ENCODE measurements around the gene KCNMA1. TPM values are rescaled to one million over a fixed set of nuclear protein-coding genes. Genes with fewer than 3 reads are reported as not detected.

Gene KCNMA1
- total and polyA plus RNA-seq, 10 of the 15 experiments (the other 5 are each of a cell fraction or from before 2014, with no cell fraction given): 8.5 to 77.0 (median 21.3) TPM

GRCh38 chr10:77578583-77579227, 58.9 kb downstream of the KCNMA1 start:
- H3K9ac ChIP-seq (ENCODE audit: control insufficient read depth, insufficient read depth, low read length): no peak overlapping the region
- no peak overlapping the region for H2AFZ ChIP-seq (ENCODE audit: control insufficient read depth, low read depth, low read length)
- H3K27me3 ChIP-seq (replicated peaks in 1 of 2; ENCODE audit: control insufficient read depth in 2 of 2, insufficient read depth in 2 of 2, low read length in 1 of 2): peaks cover 0 to 2% of the 10 kb centered on the region in 2 experiments; a peak in 1 of 4 replicates
- H3K27ac ChIP-seq (ENCODE audit: control insufficient read depth, insufficient read depth): no peak overlapping the region
- no peaks in the 10 kb centered on the region for H3K9me3 ChIP-seq (replicated peaks; ENCODE audit: control insufficient read depth, insufficient read depth, low read length)
- POLR2A ChIA-PET: no interaction called here
- RAD21 ChIA-PET (ENCODE audit: unreplicated experiment): interaction anchor here (1.0 kb wide), 2 partner anchors 31 to 57 kb away, joined by 3 to 4 read pairs; no protein-coding TSS in a partner anchor
- H3K79me2 ChIP-seq (ENCODE audit: control insufficient read depth, insufficient read depth, low read length): no peaks in the 10 kb centered on the region
- no peaks in the 10 kb centered on the region; a peak in 1 of 4 replicates for H3K36me3 ChIP-seq (ENCODE audit: control insufficient read depth in 2 of 2, insufficient read depth in 2 of 2, low read length in 1 of 2)
- TF ChIP-seq MYB (IDR thresholded peaks at IDR 0.05; ENCODE audit: borderline replicate concordance, low read depth, low read length): no peak
- TF ChIP-seq SP1 (IDR thresholded peaks at IDR 0.05; ENCODE audit: low read depth, low read length): no peak
- TF ChIP-seq NFXL1 (IDR thresholded peaks at IDR 0.05; ENCODE audit: borderline replicate concordance): no peak
- TF ChIP-seq CBFB (IDR thresholded peaks at IDR 0.05; ENCODE audit: low read depth): no peak
- TF ChIP-seq POLR2AphosphoS2 (IDR thresholded peaks at IDR 0.05; ENCODE audit: low read depth, low read length): no peak
- TF ChIP-seq POLR2AphosphoS5 (IDR thresholded peaks at IDR 0.05; ENCODE audit: low read length): no peak
- no peak for TF ChIP-seq HCFC1 (IDR thresholded peaks at IDR 0.05; ENCODE audit: low read length)
- no peak for TF ChIP-seq MEF2A (IDR thresholded peaks at IDR 0.05; ENCODE audit: insufficient read depth, low read depth, low read length)
- no peak for TF ChIP-seq SRF (IDR thresholded peaks at IDR 0.05; ENCODE audit: low read depth in 2 of 2, low read length in 2 of 2)
- TF ChIP-seq RUNX3 (IDR thresholded peaks at IDR 0.05; ENCODE audit: low read length): no peak
- TF ChIP-seq TARDBP (IDR thresholded peaks at IDR 0.05; ENCODE audit: borderline replicate concordance): no peak
- TF ChIP-seq CBX3 (IDR thresholded peaks at IDR 0.05; ENCODE audit: borderline replicate concordance, low read depth): no peak
- TF ChIP-seq CUX1 (IDR thresholded peaks at IDR 0.05; ENCODE audit: insufficient replicate concordance, low read depth, low read length): no peak
- SMC1A ChIA-PET (ENCODE audit: uncharacterized antibody, unreplicated experiment): no interaction called here
- no peaks in the 10 kb centered on the region for H4K20me1 ChIP-seq (ENCODE audit: control insufficient read depth, insufficient read depth)
- H3K4me1 ChIP-seq (ENCODE audit: control insufficient read depth, insufficient read depth, low read length): no peaks in the 10 kb centered on the region
- FAIRE-seq: no peak
- H3K4me3 ChIP-seq: no peak overlapping the region
- DNase-seq (ENCODE audit: low read depth, low spot score): no peak
- CTCF ChIA-PET: interaction anchor here (0.8 kb wide), 1 partner anchor 59 kb away, joined by 3 read pairs; no protein-coding TSS in a partner anchor
- intact Hi-C loops (cut with micrococcal nuclease; ENCODE audit: unreplicated experiment) (no loop called here), in situ Hi-C loops (cut with MboI) (no loop called here)
- no TSS peak for BruUV-seq (replicated peaks)
- no peak for ATAC-seq
- WGBS (ENCODE audit: insufficient coverage, insufficient replicate concordance, low lambda C conversion rate, missing lambda C conversion rate): 60% methylated on average over 7 of the region's 7 CpGs
- no peak overlapping the region for H3K4me2 ChIP-seq (ENCODE audit: control insufficient read depth, insufficient read depth)
